ENCODE measurements around the gene ITGA11.

- TF ChIP-seq POLR2A (IDR thresholded peaks at IDR 0.05) = no peak
- no peak for TF ChIP-seq CTCF (IDR thresholded peaks at IDR 0.05)
Observed at GRCh38 chr15:68286256-68286655, 145.7 kb downstream of the ITGA11 start.
